ENCODE measurements around the gene MTHFD2L.

Gene MTHFD2L

GRCh38 chr4:74258963-74259362 lies 101.0 kb downstream of the MTHFD2L start:
- no peak for DNase-seq

GRCh38 chr4:74260036-74260435 lies 102.1 kb downstream of the MTHFD2L start:
- DNase-seq = no peak

- no peak for DNase-seq
These were observed 104.6 kb downstream of the MTHFD2L start for GRCh38 chr4:74262522-74262921.

GRCh38 chr4:74263551-74263950 lies 105.6 kb downstream of the MTHFD2L start:
- no peak for DNase-seq

- no peak for DNase-seq
These were observed 108.2 kb downstream of the MTHFD2L start for GRCh38 chr4:74266081-74266480.

- no peak for DNase-seq
These were observed 110.2 kb downstream of the MTHFD2L start for GRCh38 chr4:74267998-74268606.

- DNase-seq = no peak
These were observed 110.7 kb downstream of the MTHFD2L start for GRCh38 chr4:74268643-74269042.

- DNase-seq = no peak
These were observed 120.6 kb downstream of the MTHFD2L start for GRCh38 chr4:74278490-74278889.

GRCh38 chr4:74279716-74280115 lies 121.8 kb downstream of the MTHFD2L start:
- no peak for DNase-seq

GRCh38 chr4:74282926-74283325 lies 125.0 kb downstream of the MTHFD2L start:
- DNase-seq = no peak

GRCh38 chr4:74283614-74284013 lies 125.7 kb downstream of the MTHFD2L start:
- no peak for DNase-seq

GRCh38 chr4:74284053-74284452 lies 126.1 kb downstream of the MTHFD2L start:
- DNase-seq = no peak

- DNase-seq = no peak
These were observed 129.2 kb downstream of the MTHFD2L start for GRCh38 chr4:74287164-74287563.

- DNase-seq = no peak
These were observed 129.9 kb downstream of the MTHFD2L start for GRCh38 chr4:74287791-74288190.

- DNase-seq = no peak
These were observed 133.6 kb downstream of the MTHFD2L start for GRCh38 chr4:74291471-74291870.

GRCh38 chr4:74292111-74292870 lies 134.4 kb downstream of the MTHFD2L start:
- no peak for DNase-seq

GRCh38 chr4:74293558-74293957 lies 135.6 kb downstream of the MTHFD2L start:
- no peak for DNase-seq

GRCh38 chr4:74294681-74295080 lies 136.8 kb downstream of the MTHFD2L start:
- no peak for DNase-seq

- DNase-seq = no peak
These were observed 139.6 kb downstream of the MTHFD2L start for GRCh38 chr4:74297539-74297938.

- no peak for DNase-seq
These were observed 146.2 kb downstream of the MTHFD2L start for GRCh38 chr4:74304095-74304625.

- no peak for DNase-seq
These were observed 147.1 kb downstream of the MTHFD2L start for GRCh38 chr4:74305000-74305399.

GRCh38 chr4:74307170-74307569 lies 149.3 kb downstream of the MTHFD2L start:
- no peak for DNase-seq

GRCh38 chr4:74308215-74308614 lies 150.3 kb downstream of the MTHFD2L start, which contains the start of gene EPGN:
TSS of gene EPGN (plus strand) at chr4:74308470. CDS start at chr4:74308534, 64 bp downstream.
- no peak for DNase-seq

- DNase-seq = no peak
These were observed 151.3 kb downstream of the MTHFD2L start for GRCh38 chr4:74309223-74309622.
